ENCODE measurements around the gene CNTN5.

The CNTN5 gene

GRCh38 chr11:99960536-99960935 lies 939.8 kb downstream of the CNTN5 start:
- Histone ChIP-seq H3K4me3 (ENCODE audit: low read length) (no peak overlapping the region), H3K4me1 (ENCODE audit: control insufficient read depth, low read depth, low read length) (no peaks in the 10 kb centered on the region), H3K27ac (ENCODE audit: low read length) (no peak overlapping the region), H3K9ac (ENCODE audit: low read length) (no peak overlapping the region), H3K9me3 (ENCODE audit: control insufficient read depth, low read depth, low read length) (no peaks in the 10 kb centered on the region), H3K36me3 (ENCODE audit: control insufficient read depth, low read depth, low read length) (no peaks in the 10 kb centered on the region), H3K27me3 (ENCODE audit: control insufficient read depth, insufficient read depth, low read length) (no peaks in the 10 kb centered on the region)

- Histone ChIP-seq H3K4me1 (ENCODE audit: control insufficient read depth, low read depth, low read length) (no peaks in the 10 kb centered on the region), H3K9ac (ENCODE audit: low read length) (no peak overlapping the region), H3K4me3 (ENCODE audit: low read length) (no peak overlapping the region), H3K27ac (ENCODE audit: low read length) (no peak overlapping the region), H3K27me3 (ENCODE audit: control insufficient read depth, insufficient read depth, low read length) (no peaks in the 10 kb centered on the region), H3K36me3 (ENCODE audit: control insufficient read depth, low read depth, low read length) (no peaks in the 10 kb centered on the region), H3K9me3 (ENCODE audit: control insufficient read depth, low read depth, low read length) (no peaks in the 10 kb centered on the region)
Measured at GRCh38 chr11:99968336-99968735, 947.6 kb downstream of the CNTN5 start.

- Histone ChIP-seq H3K9me3 (ENCODE audit: control insufficient read depth, low read depth, low read length) (no peaks in the 10 kb centered on the region), H3K27ac (ENCODE audit: low read length) (no peak overlapping the region)
Measured at GRCh38 chr11:99973993-99974392, 953.2 kb downstream of the CNTN5 start.

GRCh38 chr11:99979042-99979441 lies 958.3 kb downstream of the CNTN5 start:
- Histone ChIP-seq H3K36me3 (ENCODE audit: control insufficient read depth, low read depth, low read length) (no peaks in the 10 kb centered on the region), H3K4me3 (ENCODE audit: low read length) (no peak overlapping the region), H3K9ac (ENCODE audit: low read length) (no peak overlapping the region), H3K4me1 (ENCODE audit: control insufficient read depth, low read depth, low read length) (no peaks in the 10 kb centered on the region), H3K27me3 (ENCODE audit: control insufficient read depth, insufficient read depth, low read length) (no peaks in the 10 kb centered on the region), H3K9me3 (ENCODE audit: control insufficient read depth, low read depth, low read length) (no peaks in the 10 kb centered on the region), H3K27ac (ENCODE audit: low read length) (no peak overlapping the region)

More at GRCh38 chr11:99973993-99974392, 953.2 kb downstream of the CNTN5 start:
- no peaks in the 10 kb centered on the region for H3K4me1 ChIP-seq (ENCODE audit: control insufficient read depth, low read depth, low read length)
- H3K9ac ChIP-seq (ENCODE audit: low read length): no peak overlapping the region
- no peak overlapping the region for H3K4me3 ChIP-seq (ENCODE audit: low read length)
- no peaks in the 10 kb centered on the region for H3K27me3 ChIP-seq (ENCODE audit: control insufficient read depth, insufficient read depth, low read length)
- H3K36me3 ChIP-seq (ENCODE audit: control insufficient read depth, low read depth, low read length): no peaks in the 10 kb centered on the region

GRCh38 chr11:99987821-99988470 lies 967.2 kb downstream of the CNTN5 start:
- Histone ChIP-seq H3K9ac (ENCODE audit: low read length) (no peak overlapping the region), H3K27me3 (ENCODE audit: control insufficient read depth, insufficient read depth, low read length) (no peaks in the 10 kb centered on the region), H3K36me3 (ENCODE audit: control insufficient read depth, low read depth, low read length) (no peaks in the 10 kb centered on the region), H3K4me3 (ENCODE audit: low read length) (no peak overlapping the region), H3K4me1 (ENCODE audit: control insufficient read depth, low read depth, low read length) (no peaks in the 10 kb centered on the region), H3K27ac (ENCODE audit: low read length) (no peak overlapping the region), H3K9me3 (ENCODE audit: control insufficient read depth, low read depth, low read length) (no peaks in the 10 kb centered on the region)

GRCh38 chr11:99988471-99988837 lies 967.7 kb downstream of the CNTN5 start:
- Histone ChIP-seq H3K27ac (ENCODE audit: low read length) (no peak overlapping the region), H3K4me3 (ENCODE audit: low read length) (no peak overlapping the region), H3K9me3 (ENCODE audit: control insufficient read depth, low read depth, low read length) (no peaks in the 10 kb centered on the region), H3K4me1 (ENCODE audit: control insufficient read depth, low read depth, low read length) (no peaks in the 10 kb centered on the region), H3K27me3 (ENCODE audit: control insufficient read depth, insufficient read depth, low read length) (no peaks in the 10 kb centered on the region), H3K9ac (ENCODE audit: low read length) (no peak overlapping the region), H3K36me3 (ENCODE audit: control insufficient read depth, low read depth, low read length) (no peaks in the 10 kb centered on the region)

GRCh38 chr11:100003985-100004384 lies 983.2 kb downstream of the CNTN5 start:
- Histone ChIP-seq H3K4me3 (ENCODE audit: low read length) (no peak overlapping the region), H3K27me3 (ENCODE audit: control insufficient read depth, insufficient read depth, low read length) (no peaks in the 10 kb centered on the region)

GRCh38 chr11:100004541-100004940 lies 983.8 kb downstream of the CNTN5 start:
- H3K36me3 ChIP-seq (ENCODE audit: control insufficient read depth, low read depth, low read length): no peaks in the 10 kb centered on the region
- no peaks in the 10 kb centered on the region for H3K27me3 ChIP-seq (ENCODE audit: control insufficient read depth, insufficient read depth, low read length)
- H3K4me3 ChIP-seq (ENCODE audit: low read length): no peak overlapping the region
- H3K27ac ChIP-seq (ENCODE audit: low read length): no peak overlapping the region
- H3K4me1 ChIP-seq (ENCODE audit: control insufficient read depth, low read depth, low read length): no peaks in the 10 kb centered on the region
- H3K9ac ChIP-seq (ENCODE audit: low read length): no peak overlapping the region
- no peaks in the 10 kb centered on the region for H3K9me3 ChIP-seq (ENCODE audit: control insufficient read depth, low read depth, low read length)

More at GRCh38 chr11:100003985-100004384, 983.2 kb downstream of the CNTN5 start:
- Histone ChIP-seq H3K9ac (ENCODE audit: low read length) (no peak overlapping the region), H3K36me3 (ENCODE audit: control insufficient read depth, low read depth, low read length) (no peaks in the 10 kb centered on the region), H3K4me1 (ENCODE audit: control insufficient read depth, low read depth, low read length) (no peaks in the 10 kb centered on the region), H3K27ac (ENCODE audit: low read length) (no peak overlapping the region), H3K9me3 (ENCODE audit: control insufficient read depth, low read depth, low read length) (no peaks in the 10 kb centered on the region)

- H3K27ac ChIP-seq (ENCODE audit: low read length): no peak overlapping the region
- no peaks in the 10 kb centered on the region for H3K9me3 ChIP-seq (ENCODE audit: control insufficient read depth, low read depth, low read length)
- no peak overlapping the region for H3K4me3 ChIP-seq (ENCODE audit: low read length)
- no peaks in the 10 kb centered on the region for H3K36me3 ChIP-seq (ENCODE audit: control insufficient read depth, low read depth, low read length)
- H3K4me1 ChIP-seq (ENCODE audit: control insufficient read depth, low read depth, low read length): no peaks in the 10 kb centered on the region
- H3K27me3 ChIP-seq (ENCODE audit: control insufficient read depth, insufficient read depth, low read length): no peaks in the 10 kb centered on the region
- no peak overlapping the region for H3K9ac ChIP-seq (ENCODE audit: low read length)
Measured at GRCh38 chr11:100008417-100008816, 987.7 kb downstream of the CNTN5 start.

- no peak overlapping the region for H3K4me3 ChIP-seq (ENCODE audit: low read length)
- H3K9ac ChIP-seq (ENCODE audit: low read length): no peak overlapping the region
- no peaks in the 10 kb centered on the region for H3K27me3 ChIP-seq (ENCODE audit: control insufficient read depth, insufficient read depth, low read length)
- H3K36me3 ChIP-seq (ENCODE audit: control insufficient read depth, low read depth, low read length): no peaks in the 10 kb centered on the region
- no peak overlapping the region for H3K27ac ChIP-seq (ENCODE audit: low read length)
- no peaks in the 10 kb centered on the region for H3K4me1 ChIP-seq (ENCODE audit: control insufficient read depth, low read depth, low read length)
- H3K9me3 ChIP-seq (ENCODE audit: control insufficient read depth, low read depth, low read length): no peaks in the 10 kb centered on the region
Measured at GRCh38 chr11:100009728-100010127, 989.0 kb downstream of the CNTN5 start.

- no peaks in the 10 kb centered on the region for H3K36me3 ChIP-seq (ENCODE audit: control insufficient read depth, low read depth, low read length)
- no peaks in the 10 kb centered on the region for H3K4me1 ChIP-seq (ENCODE audit: control insufficient read depth, low read depth, low read length)
Measured at GRCh38 chr11:100010393-100010792, 989.6 kb downstream of the CNTN5 start.

GRCh38 chr11:100011697-100012096 lies 990.9 kb downstream of the CNTN5 start:
- Histone ChIP-seq H3K9ac (ENCODE audit: low read length) (no peak overlapping the region), H3K4me3 (ENCODE audit: low read length) (no peak overlapping the region), H3K27me3 (ENCODE audit: control insufficient read depth, insufficient read depth, low read length) (no peaks in the 10 kb centered on the region), H3K4me1 (ENCODE audit: control insufficient read depth, low read depth, low read length) (no peaks in the 10 kb centered on the region), H3K9me3 (ENCODE audit: control insufficient read depth, low read depth, low read length) (no peaks in the 10 kb centered on the region), H3K36me3 (ENCODE audit: control insufficient read depth, low read depth, low read length) (no peaks in the 10 kb centered on the region), H3K27ac (ENCODE audit: low read length) (no peak overlapping the region)

More at GRCh38 chr11:100010393-100010792, 989.6 kb downstream of the CNTN5 start:
- H3K9ac ChIP-seq (ENCODE audit: low read length): no peak overlapping the region
- no peak overlapping the region for H3K4me3 ChIP-seq (ENCODE audit: low read length)
- H3K27me3 ChIP-seq (ENCODE audit: control insufficient read depth, insufficient read depth, low read length): no peaks in the 10 kb centered on the region
- H3K9me3 ChIP-seq (ENCODE audit: control insufficient read depth, low read depth, low read length): no peaks in the 10 kb centered on the region
- no peak overlapping the region for H3K27ac ChIP-seq (ENCODE audit: low read length)

All from iPS-18a (cell line).